ENCODE measurements around the gene IL12RB1.
A peak's percentile ranks its signal among the peaks of the same experiment; 100 is the strongest.

IL12RB1 gene

GRCh38 chr19:18086590-18087138, at the start of gene IL12RB1:
TSS of gene IL12RB1 (minus strand) at chr19:18086934. CDS start at chr19:18086823, 111 bp downstream.
- DNase-seq, result peak; percentile 53

GRCh38 chr19:18135712-18136584, 49.2 kb upstream of the IL12RB1 start:
- no peak for DNase-seq

GRCh38 chr19:18131841-18132596, 45.3 kb upstream of the IL12RB1 start:
- no peak for DNase-seq

- no peak for DNase-seq
Observed at GRCh38 chr19:18130523-18131242, 43.9 kb upstream of the IL12RB1 start.

GRCh38 chr19:18128805-18129204, 42.1 kb upstream of the IL12RB1 start:
- no peak for DNase-seq

DNA sequence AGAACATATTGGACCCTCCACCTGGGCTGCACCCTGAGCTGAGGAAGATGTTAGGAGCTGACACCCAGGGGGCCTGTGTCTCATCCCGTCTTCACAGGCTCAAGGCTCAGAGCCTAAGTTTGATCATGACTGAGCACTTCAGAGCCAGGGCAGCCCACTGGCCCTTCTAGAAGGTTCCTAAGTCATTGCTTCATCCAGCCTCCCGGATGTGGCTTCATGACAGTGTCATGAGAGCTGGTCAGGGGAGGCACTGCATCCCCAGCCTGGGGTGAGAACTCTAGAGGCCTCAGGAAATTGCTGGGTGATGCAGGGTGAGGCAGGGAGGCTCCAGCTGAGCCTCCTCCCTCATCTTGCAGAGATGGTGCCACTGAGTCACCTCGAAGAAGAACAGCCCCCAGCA, 41.3 kb upstream of the IL12RB1 start:
- no peak for DNase-seq

DNA sequence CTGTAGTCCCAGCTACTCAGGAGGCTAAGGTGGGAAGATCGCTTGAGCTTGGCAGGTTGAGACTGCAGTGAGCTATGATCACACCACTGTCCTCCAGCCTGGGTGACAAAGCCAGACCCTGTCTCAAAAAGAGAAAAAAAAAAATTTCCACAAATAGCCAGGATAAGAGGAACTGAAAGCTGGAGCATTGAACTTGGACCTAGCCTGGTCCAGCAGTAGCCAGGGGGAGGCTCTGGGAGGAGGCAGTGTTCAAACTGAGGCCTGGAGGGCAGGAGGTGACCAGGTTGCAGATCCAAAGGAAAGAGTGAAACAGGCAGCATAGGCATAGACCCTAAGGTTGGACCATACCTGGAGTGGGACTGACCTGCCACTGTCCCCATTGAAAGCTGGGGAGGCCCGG, 39.4 kb upstream of the IL12RB1 start:
- DNase-seq, result no peak

GRCh38 chr19:18123819-18124218, 37.1 kb upstream of the IL12RB1 start:
- no peak for DNase-seq

DNA sequence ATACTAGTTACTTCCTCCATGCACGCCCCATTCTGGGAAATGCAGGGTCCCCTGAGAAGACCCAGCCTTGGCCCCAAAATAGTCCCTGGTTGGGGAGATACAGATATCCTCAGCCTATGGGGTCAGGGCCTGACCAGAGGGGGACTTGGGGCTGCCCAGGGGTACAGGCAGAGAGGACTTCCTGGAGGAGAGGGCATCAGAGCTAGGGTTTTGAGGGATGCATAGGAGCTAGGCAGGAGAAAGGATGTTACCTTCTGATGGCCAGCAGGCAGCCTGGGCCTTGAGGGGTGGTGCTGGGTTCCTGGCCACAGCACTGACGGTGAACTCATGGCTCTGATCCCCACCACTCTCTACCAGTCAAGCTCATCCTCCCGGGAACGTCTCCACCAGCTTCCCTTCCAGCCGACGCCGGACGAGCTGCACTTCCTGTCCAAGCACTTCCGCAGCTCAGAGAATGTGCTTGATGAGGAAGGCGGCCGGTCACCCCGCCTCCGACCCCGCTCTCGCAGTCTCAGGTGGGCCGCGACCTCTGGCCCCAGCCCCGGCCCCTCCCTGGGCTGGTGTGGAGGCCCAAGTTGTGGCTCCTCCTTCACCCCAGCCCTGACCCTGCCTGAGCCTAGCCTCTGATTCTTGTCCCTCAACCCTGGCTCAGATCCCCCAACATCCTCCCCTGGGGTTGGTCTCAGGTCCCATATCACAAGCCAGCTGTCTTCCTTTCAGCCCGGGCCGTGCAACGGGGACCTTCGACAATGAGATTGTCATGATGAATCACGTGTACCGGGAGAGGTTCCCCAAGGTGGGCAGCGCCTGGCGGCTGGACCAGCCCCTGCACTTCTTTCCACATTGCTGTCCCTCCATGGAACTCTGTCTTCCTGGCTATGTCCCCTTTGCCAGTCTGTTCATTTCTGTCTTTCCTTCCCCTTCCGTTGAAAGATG, 36.4 kb upstream of the IL12RB1 start:
- no peak for DNase-seq

DNA sequence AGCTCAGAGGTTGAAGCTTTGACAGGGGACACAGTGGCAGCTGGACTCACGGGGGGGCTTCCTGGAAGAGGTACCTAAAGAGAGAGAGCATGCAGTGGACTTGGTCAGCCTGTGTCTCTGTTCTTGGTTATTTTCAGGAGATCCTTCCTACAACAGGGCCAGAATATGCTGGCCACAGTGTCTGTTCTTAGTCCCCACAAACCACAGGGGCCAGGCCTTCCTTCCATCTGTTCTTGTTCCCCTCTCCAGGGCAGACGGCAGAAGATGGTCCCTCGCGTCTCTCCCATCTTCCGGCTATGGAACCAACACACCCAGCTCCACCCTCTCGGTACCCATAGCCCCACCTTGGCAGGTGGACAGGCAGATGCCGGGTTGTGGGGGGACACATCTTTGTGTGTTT, 35.7 kb upstream of the IL12RB1 start:
- DNase-seq, result no peak

GRCh38 chr19:18121166-18121565, 34.4 kb upstream of the IL12RB1 start:
- no peak for DNase-seq

DNA sequence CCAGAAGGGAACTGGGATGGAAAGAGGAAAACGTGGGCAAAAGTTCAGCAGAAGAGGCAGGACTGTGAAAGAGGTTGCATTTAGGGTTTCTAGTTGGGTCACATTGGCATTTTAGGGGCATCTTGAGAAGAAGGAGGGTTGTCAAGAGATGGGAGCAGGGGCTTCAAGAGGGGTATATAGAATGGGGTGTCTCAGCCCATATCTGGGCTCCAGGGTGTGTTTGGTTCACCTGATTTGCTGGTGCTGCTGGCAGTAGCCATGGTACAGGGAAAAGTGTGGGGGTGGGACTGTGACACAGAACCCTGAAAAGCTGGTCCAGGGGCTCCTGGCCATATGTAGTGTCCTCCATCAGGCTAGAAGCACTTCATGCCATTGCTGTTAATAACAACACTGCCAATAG, 33.4 kb upstream of the IL12RB1 start:
- DNase-seq, result no peak

- peak; percentile 60 for DNase-seq
Observed at GRCh38 chr19:18119717-18120105, 33.0 kb upstream of the IL12RB1 start.

GRCh38 chr19:18119013-18119716, 32.4 kb upstream of the IL12RB1 start:
- DNase-seq, result peak; percentile 41

DNA sequence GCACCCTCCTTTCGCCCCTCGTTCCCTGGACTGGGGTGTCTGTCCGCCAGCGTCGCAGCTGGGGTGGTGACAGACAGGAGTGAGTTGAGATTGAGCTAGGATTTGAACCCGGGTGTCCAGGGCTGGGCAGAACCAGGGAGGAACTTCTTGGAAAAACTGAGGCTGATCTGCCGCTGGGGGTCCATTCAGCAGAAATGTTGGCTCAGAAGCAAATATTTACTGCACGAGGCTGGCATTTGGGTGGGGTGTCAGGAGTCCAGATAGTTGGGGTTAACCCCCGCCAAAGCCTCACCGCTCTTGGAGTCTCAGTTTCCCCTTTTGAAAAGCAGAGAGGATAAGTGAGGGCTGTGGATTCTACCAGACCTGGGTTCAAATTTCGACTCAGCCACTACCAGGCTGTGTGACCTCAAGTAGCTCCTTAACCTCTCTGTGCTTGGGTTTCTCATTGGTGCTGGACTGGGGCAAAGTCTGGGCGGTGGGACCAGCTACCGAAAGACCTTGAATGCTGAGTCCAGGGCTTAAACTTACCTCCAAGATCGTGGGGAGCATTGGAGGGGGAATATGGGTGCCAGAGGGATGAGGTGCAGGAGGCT, 31.8 kb upstream of the IL12RB1 start:
- DNase-seq, result no peak

GRCh38 chr19:18117692-18118378, 31.1 kb upstream of the IL12RB1 start:
- DNase-seq, result peak; percentile 94

DNA sequence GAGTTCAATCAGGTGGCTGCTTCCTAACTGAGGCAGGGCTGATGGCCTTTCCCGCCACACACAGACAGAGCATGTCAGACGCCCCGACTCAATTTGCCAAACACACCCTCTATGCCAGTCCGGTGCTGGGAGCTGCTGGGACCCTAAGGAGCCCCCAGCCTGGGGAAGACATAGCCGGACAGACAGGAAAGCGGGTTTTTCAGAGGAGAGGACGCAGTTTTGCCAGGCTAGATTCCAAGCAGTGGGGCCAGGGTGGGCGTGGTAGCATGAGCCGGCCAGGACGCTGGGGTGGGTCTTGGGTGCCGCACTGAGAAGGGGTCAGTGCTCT, 30.6 kb upstream of the IL12RB1 start:
- DNase-seq, result no peak

DNA sequence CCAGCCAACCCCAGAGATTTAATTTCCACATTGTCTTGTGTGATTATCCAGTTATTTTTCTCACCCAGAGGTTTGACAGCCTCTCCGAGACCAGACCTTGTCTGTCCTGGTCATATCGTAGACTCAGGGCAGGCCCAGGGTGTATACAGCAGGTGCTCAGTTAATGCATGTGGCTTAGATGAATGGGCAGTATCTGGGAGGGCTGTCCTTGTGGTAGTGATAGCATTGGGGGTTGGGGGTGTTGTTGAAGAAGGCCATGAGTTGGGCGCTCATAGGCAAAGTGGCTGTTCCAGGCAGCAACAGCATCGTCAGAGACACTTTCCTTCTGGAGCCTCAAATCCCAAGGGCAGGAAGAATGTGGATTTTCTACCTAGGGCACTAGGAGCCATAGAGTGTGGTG, 27.7 kb upstream of the IL12RB1 start:
- DNase-seq, result no peak

DNA sequence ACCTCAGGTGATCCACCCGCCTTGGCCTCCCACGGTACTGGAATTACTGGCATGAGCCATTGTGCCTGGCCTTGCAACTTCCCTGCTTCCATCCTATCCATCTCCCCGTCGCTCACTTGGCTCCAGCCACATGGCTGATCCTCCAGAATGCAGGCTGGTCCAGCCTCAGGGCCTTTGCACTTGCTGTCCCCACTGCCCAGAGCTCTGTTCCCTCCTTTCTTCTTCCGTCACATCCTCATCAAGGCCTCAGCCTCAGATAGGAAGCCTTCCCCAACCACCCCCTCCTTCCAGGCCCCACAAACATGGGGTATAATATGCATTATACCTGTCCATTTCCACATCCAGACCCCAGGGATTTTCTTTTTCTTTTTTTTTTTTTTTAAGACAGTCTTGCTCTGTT, 27.1 kb upstream of the IL12RB1 start:
- no peak for DNase-seq

GRCh38 chr19:18112989-18113478, 26.3 kb upstream of the IL12RB1 start:
- peak; percentile 83 for DNase-seq

Measured in stimulated activated CD4-positive, alpha-beta T cell treated with anti-CD3 and anti-CD28 coated beads, Interleukin-4, amount 100 ng/mL, for 1 hour (primary cell).